Measurements from ENCODE around the gene CABLES1.

DNA sequence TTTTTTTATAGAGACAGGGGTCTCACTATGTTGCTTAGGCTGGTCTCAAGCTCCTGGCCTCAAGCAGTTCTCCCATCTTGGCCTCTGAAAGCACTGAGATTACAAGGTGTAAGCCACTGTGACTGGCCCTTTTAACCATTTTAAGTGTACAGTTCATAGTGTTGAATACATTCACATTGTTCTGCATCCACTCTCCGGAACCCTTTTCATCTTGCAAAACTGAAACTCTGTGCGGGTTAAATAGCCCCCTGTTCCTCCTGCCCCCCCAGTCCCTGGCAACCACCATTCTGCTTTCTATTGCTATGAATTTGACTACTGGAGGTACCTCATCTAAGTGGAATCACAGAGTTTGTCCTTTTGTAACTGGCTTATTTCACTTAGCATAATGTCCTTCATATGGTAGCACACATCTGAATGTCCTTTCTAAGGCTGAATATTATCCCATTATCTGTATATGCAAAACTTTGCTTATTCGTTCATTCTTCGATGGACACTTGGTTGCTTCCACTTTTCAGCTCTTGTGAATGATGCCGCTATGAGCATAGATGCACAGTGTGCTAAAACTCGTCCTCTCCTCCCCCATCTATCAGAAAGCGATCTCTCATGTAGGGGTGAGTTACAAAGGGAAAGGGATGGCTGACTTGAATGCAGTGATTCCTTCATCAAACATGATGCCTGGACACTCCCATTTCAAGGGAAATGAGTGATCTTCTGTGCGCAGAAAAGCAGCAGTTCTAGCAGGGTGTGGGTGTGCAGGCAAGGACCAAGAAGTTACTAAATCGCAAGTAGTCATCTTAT lies 30.2 kb downstream of the CABLES1 start:
- TF ChIP-seq, protein P1, sequence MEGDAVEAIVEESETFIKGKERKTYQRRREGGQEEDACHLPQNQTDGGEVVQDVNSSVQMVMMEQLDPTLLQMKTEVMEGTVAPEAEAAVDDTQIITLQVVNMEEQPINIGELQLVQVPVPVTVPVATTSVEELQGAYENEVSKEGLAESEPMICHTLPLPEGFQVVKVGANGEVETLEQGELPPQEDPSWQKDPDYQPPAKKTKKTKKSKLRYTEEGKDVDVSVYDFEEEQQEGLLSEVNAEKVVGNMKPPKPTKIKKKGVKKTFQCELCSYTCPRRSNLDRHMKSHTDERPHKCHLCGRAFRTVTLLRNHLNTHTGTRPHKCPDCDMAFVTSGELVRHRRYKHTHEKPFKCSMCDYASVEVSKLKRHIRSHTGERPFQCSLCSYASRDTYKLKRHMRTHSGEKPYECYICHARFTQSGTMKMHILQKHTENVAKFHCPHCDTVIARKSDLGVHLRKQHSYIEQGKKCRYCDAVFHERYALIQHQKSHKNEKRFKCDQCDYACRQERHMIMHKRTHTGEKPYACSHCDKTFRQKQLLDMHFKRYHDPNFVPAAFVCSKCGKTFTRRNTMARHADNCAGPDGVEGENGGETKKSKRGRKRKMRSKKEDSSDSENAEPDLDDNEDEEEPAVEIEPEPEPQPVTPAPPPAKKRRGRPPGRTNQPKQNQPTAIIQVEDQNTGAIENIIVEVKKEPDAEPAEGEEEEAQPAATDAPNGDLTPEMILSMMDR (IDR thresholded peaks at IDR 0.05; ENCODE audit: poor library complexity), result no peak
- no peak for TF ChIP-seq EZH2 (IDR thresholded peaks at IDR 0.05; ENCODE audit: borderline replicate concordance)
